Epithelial cell of esophagus (primary cell): ENCODE results near the gene UBTFL1.
"Not testable (repeated sequence)": the region's sequence is repeated elsewhere in the genome, so short reads cannot be mapped to it uniquely, and the experiment has no call there.

Experiments
- DNase-seq: peaks from one replicate; pipeline ENCODE4 v3.0.0; 2010; ENCODE audit warnings: low read depth
- H3K4me3 ChIP-seq: 2 replicates; pipeline ENCODE4 v1.5.1; 2011; ENCODE audit warnings: mild to moderate bottlenecking, low read length, control low read depth
- CTCF ChIP-seq: IDR thresholded peaks from 2 replicates; pipeline ENCODE4 v1.5.1; 2011; ENCODE audit warnings: low read depth, mild to moderate bottlenecking, low read length, control low read depth, inconsistent platforms; ENCODE audit not compliant: insufficient read depth; ENCODE audit errors: missing control alignments

UBTFL1 gene, protein sequence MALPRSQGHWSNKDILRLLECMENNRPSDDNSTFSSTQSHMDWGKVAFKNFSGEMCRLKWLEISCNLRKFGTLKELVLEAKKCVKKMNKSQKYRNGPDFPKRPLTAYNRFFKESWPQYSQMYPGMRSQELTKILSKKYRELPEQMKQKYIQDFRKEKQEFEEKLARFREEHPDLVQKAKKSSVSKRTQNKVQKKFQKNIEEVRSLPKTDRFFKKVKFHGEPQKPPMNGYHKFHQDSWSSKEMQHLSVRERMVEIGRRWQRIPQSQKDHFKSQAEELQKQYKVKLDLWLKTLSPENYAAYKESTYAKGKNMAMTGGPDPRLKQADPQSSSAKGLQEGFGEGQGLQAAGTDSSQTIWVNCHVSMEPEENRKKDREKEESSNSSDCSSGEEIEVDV

DNA sequence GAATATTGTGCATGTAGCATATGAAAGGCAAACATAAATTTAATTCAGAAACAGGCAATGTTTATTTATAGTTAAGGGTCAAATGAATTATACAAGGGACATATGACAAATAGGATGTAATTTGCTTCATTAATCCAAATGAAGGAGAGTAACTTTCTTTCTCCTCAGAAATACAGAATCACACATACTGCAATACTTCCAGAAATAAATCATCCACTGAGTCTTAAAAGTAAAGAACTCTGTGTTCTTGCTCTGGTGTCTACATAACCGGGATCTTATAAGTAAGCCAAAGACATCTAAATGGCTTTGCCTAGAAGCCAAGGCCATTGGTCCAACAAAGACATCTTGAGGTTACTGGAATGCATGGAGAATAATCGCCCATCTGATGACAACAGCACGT lies at the start of gene UBTFL1:
Gene UBTFL1 (plus strand): TSS at position 301 of the 400 bp plus-strand sequence. CDS start 0 bp downstream, at position 301.
- not testable (repeated sequence) for DNase-seq, H3K4me3 ChIP-seq

GRCh38 chr11:90051591-90052209 lies 34.0 kb upstream of the UBTFL1 start:
- DNase-seq: not testable (repeated sequence)

DNA sequence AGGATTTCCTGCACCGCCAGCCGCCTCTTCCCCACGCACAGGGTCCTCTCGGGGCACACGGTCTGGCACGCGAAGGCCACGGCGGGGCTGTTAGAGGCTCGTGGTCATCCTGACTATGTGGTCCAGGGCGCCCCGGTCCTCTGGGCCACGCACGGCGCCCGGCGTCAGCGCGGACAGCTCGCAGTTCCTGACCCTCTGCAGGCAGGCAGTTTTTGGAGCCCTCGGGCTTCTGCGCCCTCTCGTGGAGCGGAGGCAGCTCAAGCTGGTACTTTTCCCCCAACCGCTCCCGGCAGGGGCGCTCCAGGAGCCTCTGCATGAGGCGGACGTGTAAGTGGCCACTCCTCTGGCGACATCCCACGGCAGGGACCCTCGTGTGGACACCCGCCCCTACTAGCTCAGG lies 33.4 kb upstream of the UBTFL1 start:
- not testable (repeated sequence) for H3K4me3 ChIP-seq, DNase-seq

More at GRCh38 chr11:90051591-90052209, 34.0 kb upstream of the UBTFL1 start:
- not testable (repeated sequence) for H3K4me3 ChIP-seq

DNA sequence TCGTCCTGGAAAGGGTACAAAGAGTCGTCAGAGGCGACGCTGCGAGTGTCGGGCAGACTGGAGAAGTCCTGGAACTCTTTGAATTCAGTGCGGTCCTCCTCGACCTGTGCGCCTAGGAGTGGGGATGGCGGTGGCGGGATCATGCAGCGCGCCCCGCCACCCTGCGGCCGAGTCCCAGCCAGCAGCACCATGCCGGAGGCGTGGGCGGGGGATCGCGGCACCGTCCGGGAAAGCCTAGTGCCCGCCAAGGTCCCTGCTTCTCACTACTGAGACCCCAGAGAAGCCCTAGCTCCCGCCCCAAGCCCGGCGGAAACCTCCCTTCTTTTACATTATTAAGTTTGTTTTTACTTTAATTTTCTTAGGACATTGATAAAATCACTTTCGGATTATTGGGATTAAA lies 32.2 kb upstream of the UBTFL1 start:
- H3K4me3 ChIP-seq, DNase-seq: not testable (repeated sequence)

GRCh38 chr11:90088731-90089130 lies 3.0 kb downstream of the UBTFL1 start:
- not testable (repeated sequence) for DNase-seq, H3K4me3 ChIP-seq

DNA sequence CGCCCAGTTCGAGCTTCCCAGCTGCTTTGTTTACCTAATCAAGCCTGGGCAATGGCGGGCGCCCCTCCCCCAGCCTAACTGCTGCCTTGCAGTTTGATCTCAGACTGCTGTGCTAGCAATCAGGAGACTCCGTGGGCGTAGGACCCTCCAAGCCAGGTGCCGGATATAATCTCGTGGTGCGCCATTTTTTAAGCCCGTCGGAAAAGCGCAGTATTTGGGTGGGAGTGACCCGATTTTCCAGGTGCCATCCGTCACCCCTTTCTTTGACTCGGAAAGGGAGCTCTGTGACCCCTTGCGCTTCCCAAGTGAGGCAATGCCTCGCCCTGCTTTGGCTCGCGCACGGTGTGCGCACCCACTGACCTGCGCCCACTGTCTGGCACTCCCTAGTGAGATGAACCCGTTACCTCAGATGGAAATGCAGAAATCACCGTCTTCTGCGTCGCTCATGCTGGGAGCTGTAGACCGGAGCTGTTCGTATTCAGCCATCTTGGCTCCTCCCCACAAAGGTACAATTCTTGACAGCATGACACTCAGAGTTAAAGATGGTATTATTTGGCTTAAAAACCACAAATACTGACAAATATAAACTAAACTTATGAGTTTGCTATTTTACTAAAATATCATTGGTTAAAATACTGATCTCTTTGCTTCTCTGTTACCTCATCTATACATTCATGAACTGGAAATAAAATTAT lies 9.6 kb downstream of the UBTFL1 start:
- H3K4me3 ChIP-seq, DNase-seq: not testable (repeated sequence)

DNA sequence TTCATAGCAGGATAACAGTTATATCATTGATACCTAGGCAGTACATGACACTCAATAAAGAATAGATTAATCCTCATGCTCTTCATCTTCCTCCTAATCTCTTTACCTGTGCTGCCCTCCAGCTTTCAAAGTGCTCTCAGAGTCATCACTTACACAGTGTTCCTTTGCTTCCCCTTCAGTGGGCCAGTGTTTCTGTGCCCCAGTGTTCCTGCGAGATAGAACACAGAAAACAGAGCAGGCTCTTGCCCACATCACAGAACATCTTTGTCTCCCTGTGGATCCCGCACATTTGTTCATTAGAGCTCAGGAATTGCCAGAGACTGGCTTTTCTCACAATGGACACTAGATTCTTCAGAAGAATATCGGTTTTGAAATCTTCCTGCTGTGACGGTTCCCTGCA lies 12.5 kb downstream of the UBTFL1 start:
- DNase-seq: not testable (repeated sequence)

GRCh38 chr11:90100431-90100830 lies 14.7 kb downstream of the UBTFL1 start:
- H3K4me3 ChIP-seq: no peak overlapping the region
- TF ChIP-seq CTCF: no peak

More for the DNA sequence above, 12.5 kb downstream of the UBTFL1 start:
- H3K4me3 ChIP-seq: not testable (repeated sequence)

GRCh38 chr11:90113541-90113940 lies 27.8 kb downstream of the UBTFL1 start:
- TF ChIP-seq CTCF: peak; percentile 18
- no peak overlapping the region for H3K4me3 ChIP-seq
- peak; percentile 5 for DNase-seq

More at GRCh38 chr11:90100431-90100830, 14.7 kb downstream of the UBTFL1 start:
- no peak for DNase-seq

DNA sequence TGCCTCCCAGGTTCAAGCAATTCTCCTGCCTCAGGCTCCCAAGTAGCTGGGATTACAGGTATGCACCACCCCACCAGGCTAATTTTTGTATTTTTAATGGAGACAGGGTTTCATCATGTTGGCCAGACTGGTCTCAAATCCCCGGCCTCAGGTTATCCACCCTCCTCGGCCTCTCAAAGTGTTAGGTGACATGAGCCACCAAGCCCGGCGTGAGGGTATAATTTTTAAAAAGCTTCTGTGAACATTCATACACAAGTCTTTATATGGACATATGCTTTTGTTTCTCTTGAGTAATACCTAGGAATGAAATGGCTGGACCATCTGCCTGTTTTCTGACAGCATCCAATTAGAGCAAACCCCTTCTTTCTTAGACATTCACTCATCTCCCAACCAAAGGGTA lies 34.4 kb downstream of the UBTFL1 start:
- no peak overlapping the region for H3K4me3 ChIP-seq
- no peak for TF ChIP-seq CTCF
- no peak for DNase-seq
